BJ (cell line): ENCODE data around the gene ECSIT. TPM values are rescaled to one million over a fixed set of nuclear protein-coding genes. Genes with fewer than 3 reads are reported as not detected.

Source experiments
- CTCF ChIA-PET: fragments of 350-600 bp; formaldehyde crosslinking; extraction: SDS; loops from one replicate; lab custom pipeline; 2021; ENCODE audit warnings: antibody characterized with exemption, inconsistent platforms; lab: Yijun Ruan, JAX
- POLR2A ChIA-PET: fragments of 300-600 bp; sonication (Branson Sonifier 250); formaldehyde crosslinking; extraction: SDS; loops from one replicate; lab custom pipeline; 2021; ENCODE audit warnings: antibody characterized with exemption; lab: Charles Lee
- DNase-seq: peaks from one replicate; pipeline ENCODE4 v3.0.0-alpha.2; 2011; ENCODE audit warnings: low read depth
- H3K27me3 ChIP-seq: 2 replicates; pipeline ENCODE4 v1.6.0; 2011; ENCODE audit warnings: low read length; ENCODE audit not compliant: control insufficient read depth, insufficient read depth
- H3K36me3 ChIP-seq: 2 replicates; pipeline ENCODE4 v1.5.1; 2011; ENCODE audit warnings: low read length; ENCODE audit not compliant: control insufficient read depth, insufficient read depth
- H3K4me3 ChIP-seq: 2 replicates; pipeline ENCODE4 v1.5.1; 2011; ENCODE audit warnings: low read depth, mild to moderate bottlenecking, control low read depth, low read length
- polyA plus RNA-seq: library from polyadenylated mRNA; depleted of rRNA; stranded (reverse); fragments of >200 nt; gene quantifications from 2 replicates; pipeline ENCODE4 v1.2.3, GENCODE V29; 2011; rRNA removed
- small RNA-seq: library from RNA; depleted of rRNA; stranded (forward); fragments of <200 nt; gene quantifications from one replicate; pipeline ENCODE3, GENCODE V24; 2012; ENCODE audit warnings: low replicate concordance, low read depth; ENCODE audit not compliant: insufficient read length
- TF ChIP-seq, protein P1 (sequence below): IDR thresholded peaks from 2 replicates; pipeline ENCODE4 v1.5.1; 2011; ENCODE audit warnings: low read depth, mild to moderate bottlenecking, control low read depth, inconsistent platforms, low read length, moderate library complexity; ENCODE audit not compliant: insufficient read depth

ECSIT gene
- polyA plus RNA-seq, 1 experiment, result 45.2 TPM

DNA sequence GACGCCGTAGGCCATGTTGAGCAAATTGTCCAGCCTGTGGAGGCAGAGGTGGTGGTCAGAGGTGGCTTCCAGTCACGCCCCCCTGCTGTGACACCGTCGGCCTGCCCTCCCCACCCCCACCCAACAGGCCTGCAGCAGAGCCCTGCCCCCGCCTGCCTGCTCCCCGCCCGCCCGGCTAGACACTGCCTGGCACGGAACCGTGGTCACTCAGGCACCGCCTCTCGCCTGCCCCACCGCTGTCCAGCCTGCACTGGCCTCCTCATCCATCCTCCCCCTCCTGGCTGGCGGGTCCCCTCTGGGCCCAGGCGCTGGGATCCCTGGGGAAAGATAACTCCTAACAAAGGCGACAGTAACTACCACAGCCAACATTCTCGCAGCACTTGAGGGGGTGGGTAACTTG lies 71.8 kb downstream of the ECSIT start:
- DNase-seq, result no peak
- ChIA-PET POLR2A (no interaction called here), CTCF (interaction anchor here (2.3 kb wide), 1 partner anchor 26 kb away, joined by 8 read pairs; no protein-coding TSS in a partner anchor)
- H3K4me3 ChIP-seq, result no peak overlapping the region
- TF ChIP-seq, protein P1, sequence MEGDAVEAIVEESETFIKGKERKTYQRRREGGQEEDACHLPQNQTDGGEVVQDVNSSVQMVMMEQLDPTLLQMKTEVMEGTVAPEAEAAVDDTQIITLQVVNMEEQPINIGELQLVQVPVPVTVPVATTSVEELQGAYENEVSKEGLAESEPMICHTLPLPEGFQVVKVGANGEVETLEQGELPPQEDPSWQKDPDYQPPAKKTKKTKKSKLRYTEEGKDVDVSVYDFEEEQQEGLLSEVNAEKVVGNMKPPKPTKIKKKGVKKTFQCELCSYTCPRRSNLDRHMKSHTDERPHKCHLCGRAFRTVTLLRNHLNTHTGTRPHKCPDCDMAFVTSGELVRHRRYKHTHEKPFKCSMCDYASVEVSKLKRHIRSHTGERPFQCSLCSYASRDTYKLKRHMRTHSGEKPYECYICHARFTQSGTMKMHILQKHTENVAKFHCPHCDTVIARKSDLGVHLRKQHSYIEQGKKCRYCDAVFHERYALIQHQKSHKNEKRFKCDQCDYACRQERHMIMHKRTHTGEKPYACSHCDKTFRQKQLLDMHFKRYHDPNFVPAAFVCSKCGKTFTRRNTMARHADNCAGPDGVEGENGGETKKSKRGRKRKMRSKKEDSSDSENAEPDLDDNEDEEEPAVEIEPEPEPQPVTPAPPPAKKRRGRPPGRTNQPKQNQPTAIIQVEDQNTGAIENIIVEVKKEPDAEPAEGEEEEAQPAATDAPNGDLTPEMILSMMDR, result no peak
- H3K27me3 ChIP-seq, result no peaks in the 10 kb centered on the region
- H3K36me3 ChIP-seq, result no peaks in the 10 kb centered on the region

DNA sequence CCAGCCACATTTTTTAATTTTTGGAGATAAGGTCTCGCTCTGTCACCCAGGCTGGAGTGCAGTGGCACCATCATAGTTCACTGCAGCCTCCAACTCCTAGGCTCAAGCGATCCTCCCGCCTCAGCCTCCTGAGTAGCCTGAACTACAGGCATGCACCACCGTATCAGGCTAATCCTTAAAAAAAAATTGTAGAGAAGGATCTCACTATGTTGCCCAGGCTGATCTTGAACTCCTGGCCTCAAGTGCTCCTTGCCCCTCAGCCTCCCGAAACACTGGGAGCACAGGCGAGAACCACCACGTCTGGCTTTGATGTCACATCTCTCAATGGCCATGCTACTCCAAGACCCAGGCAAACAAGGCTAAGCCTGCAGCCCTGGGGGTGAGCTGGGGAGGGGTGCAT lies 72.3 kb downstream of the ECSIT start:
- CTCF ChIA-PET, result interaction anchor here (2.3 kb wide), 1 partner anchor 26 kb away, joined by 8 read pairs; no protein-coding TSS in a partner anchor
- Histone ChIP-seq H3K27me3 (no peaks in the 10 kb centered on the region), H3K4me3 (no peak overlapping the region), H3K36me3 (no peaks in the 10 kb centered on the region)
- DNase-seq, result no peak
- TF ChIP-seq, protein P1, result no peak
- POLR2A ChIA-PET, result no interaction called here

Small RNAs within 50 kb of the gene (small RNA-seq; reads per million reads assigned to genes)
- gene MIR7974 (not detected), gene RN7SL833P (not detected)

Other genes starting within 250 kb of the ECSIT start
- not detected in 2 replicates for gene TSPAN16, start 233.0 kb downstream of the ECSIT start, polyA plus RNA-seq
- gene RAB3D, start 189.5 kb downstream of the ECSIT start, polyA plus RNA-seq, result 9.7 and 12.0 TPM in 2 replicates
- gene TMEM205, start 182.9 kb downstream of the ECSIT start, polyA plus RNA-seq, result 89.8 and 107 TPM in 2 replicates
- gene CCDC159, start 182.6 kb downstream of the ECSIT start, polyA plus RNA-seq, result 16.3 and 21.4 TPM in 2 replicates
- 19.2 and 30.5 TPM in 2 replicates for gene PLPPR2, start 173.7 kb downstream of the ECSIT start, polyA plus RNA-seq
- gene SWSAP1, start 154.5 kb downstream of the ECSIT start, polyA plus RNA-seq, result 1.0 TPM in 2 replicates
- gene EPOR, start 144.8 kb downstream of the ECSIT start, polyA plus RNA-seq, result 3.8 and 5.9 TPM in 2 replicates
- 1.4 and 2.3 TPM in 2 replicates for gene RGL3, start 109.8 kb downstream of the ECSIT start, polyA plus RNA-seq
- gene ODAD3, start 94.0 kb downstream of the ECSIT start, polyA plus RNA-seq, result 0.16 and 0.38 TPM in 2 replicates
- gene PRKCSH, start 93.5 kb downstream of the ECSIT start, polyA plus RNA-seq, result 137 and 348 TPM in 2 replicates
- not detected in 2 replicates for gene ELAVL3, start 48.1 kb downstream of the ECSIT start, polyA plus RNA-seq
- gene ZNF653, start 23.3 kb downstream of the ECSIT start, polyA plus RNA-seq, result 3.1 and 4.6 TPM in 2 replicates
- gene CNN1, start 9.7 kb upstream of the ECSIT start, polyA plus RNA-seq, result 227 and 267 TPM in 2 replicates
- gene ELOF1, start 30.1 kb upstream of the ECSIT start, polyA plus RNA-seq, result 70.7 and 83.9 TPM in 2 replicates
- 2.0 and 2.6 TPM in 2 replicates for gene ACP5, start 48.5 kb upstream of the ECSIT start, polyA plus RNA-seq
- 5.8 and 9.5 TPM in 2 replicates for gene ZNF627, start 68.3 kb upstream of the ECSIT start, polyA plus RNA-seq
- gene ZNF823, start 209.8 kb upstream of the ECSIT start, polyA plus RNA-seq, result 1.9 and 2.9 TPM in 2 replicates
- gene ZNF441, start 237.9 kb upstream of the ECSIT start, polyA plus RNA-seq, result 3.4 and 5.4 TPM in 2 replicates